HepG2 (cell line): ENCODE measurements around the gene CNOT6.

Experiments used
- ARNT ChIP-seq: fragments of 450-650 bp; IDR thresholded peaks from 2 replicates; pipeline ENCODE4 v1.6.1; 2017
- HIVEP1 ChIP-seq: sonication (generic); formaldehyde crosslinking; IDR thresholded peaks from 2 replicates; pipeline ENCODE4 v1.4.0; 2020; ENCODE audit warnings: mild to moderate bottlenecking, missing genetic modification reagents
- ZNF607 ChIP-seq: sonication (generic); formaldehyde crosslinking; IDR thresholded peaks from 2 replicates; pipeline ENCODE4 v1.5.1; 2020; ENCODE audit warnings: missing genetic modification reagents, mild to moderate bottlenecking, borderline replicate concordance
- TF ChIP-seq, protein P1 (sequence below): sonication (generic); formaldehyde crosslinking; IDR thresholded peaks from 2 replicates; pipeline ENCODE4 v1.4.0; 2020; ENCODE audit warnings: mild to moderate bottlenecking, low read depth, missing genetic modification reagents

GRCh38 chr5:180484813-180485212, 9.4 kb upstream of the CNOT6 start:
- TF ChIP-seq, protein P1, sequence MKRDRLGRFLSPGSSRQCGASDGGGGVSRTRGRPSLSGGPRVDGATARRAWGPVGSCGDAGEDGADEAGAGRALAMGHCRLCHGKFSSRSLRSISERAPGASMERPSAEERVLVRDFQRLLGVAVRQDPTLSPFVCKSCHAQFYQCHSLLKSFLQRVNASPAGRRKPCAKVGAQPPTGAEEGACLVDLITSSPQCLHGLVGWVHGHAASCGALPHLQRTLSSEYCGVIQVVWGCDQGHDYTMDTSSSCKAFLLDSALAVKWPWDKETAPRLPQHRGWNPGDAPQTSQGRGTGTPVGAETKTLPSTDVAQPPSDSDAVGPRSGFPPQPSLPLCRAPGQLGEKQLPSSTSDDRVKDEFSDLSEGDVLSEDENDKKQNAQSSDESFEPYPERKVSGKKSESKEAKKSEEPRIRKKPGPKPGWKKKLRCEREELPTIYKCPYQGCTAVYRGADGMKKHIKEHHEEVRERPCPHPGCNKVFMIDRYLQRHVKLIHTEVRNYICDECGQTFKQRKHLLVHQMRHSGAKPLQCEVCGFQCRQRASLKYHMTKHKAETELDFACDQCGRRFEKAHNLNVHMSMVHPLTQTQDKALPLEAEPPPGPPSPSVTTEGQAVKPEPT (CRISPR knock-in tag) = no peak
- TF ChIP-seq ARNT (no peak), HIVEP1 (no peak), ZNF607 (CRISPR knock-in tag) (no peak)
